Stimulated activated CD8-positive, alpha-beta memory T cell treated with anti-CD3 and anti-CD28 coated beads, Interleukin-12 subunit alpha, Interleukin-12 subunit beta, amount 100 ng/mL, for 24 hours (primary cell): Measurements from ENCODE around the gene PLSCR3.
"Not testable (repeated sequence)": the region's sequence is repeated elsewhere in the genome, so short reads cannot be mapped to it uniquely, and the experiment has no call there.

Source experiments
- DNase-seq: peaks from one replicate; pipeline ENCODE4 v3.0.0-alpha.2; 2020; ENCODE audit errors: extremely low read depth

PLSCR3 gene

DNA sequence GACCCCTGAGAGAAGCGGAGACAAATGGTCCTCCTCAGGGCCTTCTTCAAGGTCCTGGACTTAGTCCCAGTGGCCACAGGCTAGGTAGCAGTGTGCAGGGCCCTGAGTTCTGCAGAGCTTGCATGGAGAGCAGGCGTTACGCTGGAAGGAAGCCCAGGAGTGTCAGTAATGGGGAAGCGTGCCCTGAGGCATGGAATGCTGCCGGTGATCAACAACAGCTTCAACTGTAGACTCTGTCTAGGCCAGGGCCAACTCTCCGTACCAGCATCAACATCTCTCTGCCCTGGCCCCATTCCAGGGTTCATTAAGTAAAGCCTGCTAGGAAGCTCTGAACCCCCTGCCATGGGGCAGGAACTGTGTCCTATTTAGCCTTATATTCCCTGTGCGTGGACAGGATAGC lies 14.0 kb downstream of the PLSCR3 start:
- no peak for DNase-seq

DNA sequence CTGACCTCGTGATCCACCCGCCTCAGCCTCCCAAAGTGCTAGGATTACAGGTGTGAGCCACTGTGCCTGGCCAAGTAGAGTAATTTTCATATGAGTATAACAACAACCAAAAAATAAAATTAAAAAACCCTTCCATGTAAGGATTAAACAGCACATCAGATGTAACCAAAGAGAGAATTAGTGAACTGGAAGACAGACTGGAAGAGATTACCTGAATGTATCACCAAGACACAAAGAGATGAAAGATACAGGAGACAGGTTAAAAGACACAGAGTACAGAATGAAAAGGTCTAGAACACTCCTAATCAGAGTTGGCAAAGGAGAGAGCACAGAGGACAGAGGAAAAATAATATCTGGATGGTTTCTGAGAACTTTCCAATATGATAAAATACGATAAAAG lies 15.2 kb downstream of the PLSCR3 start:
- no peak for DNase-seq

DNA sequence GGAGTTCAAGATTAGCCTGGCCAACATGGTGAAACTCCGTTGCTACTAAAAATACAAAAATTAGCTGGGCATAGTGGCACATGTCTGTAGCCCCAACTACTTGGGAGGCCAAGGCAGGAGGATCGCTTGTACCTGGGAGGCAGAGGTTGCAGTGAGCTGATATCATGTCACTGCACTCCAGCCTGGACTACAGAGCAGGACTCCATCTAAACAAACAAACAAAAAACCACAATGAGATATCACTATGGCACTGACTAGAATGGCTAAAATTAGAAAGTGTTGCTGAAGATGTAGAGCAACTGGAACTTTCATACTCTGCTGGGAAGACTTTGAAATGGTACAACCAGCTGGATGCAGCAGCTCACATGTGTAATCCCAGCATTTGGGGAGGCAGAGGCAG lies 20.0 kb downstream of the PLSCR3 start:
- no peak for DNase-seq

DNA sequence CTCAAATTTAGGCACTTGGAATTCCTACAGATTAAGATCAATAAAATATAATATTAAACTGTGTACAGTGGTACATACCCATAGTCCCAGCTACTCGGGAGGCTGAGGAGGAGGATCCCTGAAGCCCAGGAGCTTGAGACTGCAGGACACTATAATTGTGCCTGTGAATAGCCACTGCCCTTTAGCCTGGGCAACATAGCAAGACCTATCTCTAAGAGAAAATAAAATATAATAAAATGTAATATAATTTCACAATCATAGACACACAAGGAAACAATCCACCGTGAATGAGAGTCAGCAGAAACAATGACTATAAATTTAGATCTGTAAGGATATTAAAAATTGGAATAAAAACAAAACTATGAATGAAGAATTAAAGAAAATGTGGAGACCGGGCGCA lies 23.5 kb downstream of the PLSCR3 start:
- DNase-seq: no peak

DNA sequence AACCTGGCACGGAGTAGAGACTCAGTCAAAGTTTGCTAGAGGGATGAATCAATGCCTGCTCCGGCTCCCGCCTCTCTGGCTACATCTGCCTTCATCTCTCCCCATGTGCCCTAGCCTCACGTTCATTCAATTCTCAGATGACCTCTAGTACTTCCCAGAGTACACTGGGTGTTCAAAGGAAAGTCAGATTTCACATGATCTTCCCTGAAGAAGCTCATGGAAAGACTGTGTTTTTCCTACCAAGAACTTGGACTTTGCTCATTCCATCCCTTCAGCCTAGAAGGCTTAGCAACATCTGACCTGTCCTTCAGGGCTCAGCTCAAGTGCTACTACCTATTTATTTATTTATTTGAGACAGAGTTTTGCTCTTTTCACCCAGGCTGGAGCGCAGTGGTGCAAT lies 24.5 kb downstream of the PLSCR3 start:
- no peak for DNase-seq

DNA sequence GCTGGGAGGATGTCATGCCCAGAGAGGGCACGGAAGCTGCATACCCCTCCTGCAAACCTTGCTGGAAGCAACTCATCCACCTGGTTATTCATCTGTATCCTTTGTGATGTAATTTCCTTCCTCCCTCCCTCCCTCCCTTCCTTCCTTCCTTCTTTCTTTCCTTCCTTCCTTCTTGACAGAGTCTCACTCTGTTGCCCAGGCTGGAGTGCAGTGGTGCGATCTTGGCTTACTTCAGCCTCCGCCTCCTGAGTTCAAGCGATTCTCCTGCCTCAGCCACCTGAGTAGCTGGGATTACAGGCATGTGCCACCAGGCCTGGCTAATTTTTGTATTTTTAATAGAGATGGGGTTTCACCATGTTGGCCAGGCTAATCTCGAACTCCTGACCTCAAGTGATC lies 25.7 kb downstream of the PLSCR3 start:
- not testable (repeated sequence) for DNase-seq

DNA sequence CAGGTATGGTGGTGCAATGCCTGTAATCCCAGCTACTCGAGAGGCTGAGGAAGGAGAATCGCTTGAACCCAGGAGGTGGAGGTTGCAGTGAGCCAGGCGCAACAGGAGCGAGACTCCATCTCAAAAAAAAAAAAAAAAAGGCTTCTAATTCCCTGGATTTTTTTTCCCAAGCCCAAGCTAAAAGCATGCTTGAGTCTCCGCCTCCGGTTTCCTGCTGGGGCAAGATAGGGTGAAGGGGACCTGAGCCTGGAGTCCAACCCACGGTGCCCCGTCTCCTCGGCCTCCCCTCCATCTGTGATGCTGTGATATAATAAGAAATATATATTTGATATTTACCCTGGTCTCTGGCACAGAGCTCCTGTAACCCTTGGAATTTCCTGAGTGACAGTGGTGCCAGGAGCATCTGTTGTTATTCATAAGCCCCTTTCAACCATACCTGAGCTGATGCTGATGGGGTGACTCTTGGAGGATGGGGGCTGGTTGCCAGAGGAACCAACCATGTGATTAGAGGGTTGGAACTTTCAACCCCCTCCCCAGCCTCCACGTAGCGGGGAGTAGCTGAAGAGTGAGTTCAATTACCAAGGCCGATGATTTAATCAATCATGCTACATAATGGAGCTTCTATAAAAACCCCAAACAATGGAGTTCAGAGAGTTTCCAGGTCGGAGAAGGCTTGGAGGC lies 26.3 kb downstream of the PLSCR3 start:
- no peak for DNase-seq

DNA sequence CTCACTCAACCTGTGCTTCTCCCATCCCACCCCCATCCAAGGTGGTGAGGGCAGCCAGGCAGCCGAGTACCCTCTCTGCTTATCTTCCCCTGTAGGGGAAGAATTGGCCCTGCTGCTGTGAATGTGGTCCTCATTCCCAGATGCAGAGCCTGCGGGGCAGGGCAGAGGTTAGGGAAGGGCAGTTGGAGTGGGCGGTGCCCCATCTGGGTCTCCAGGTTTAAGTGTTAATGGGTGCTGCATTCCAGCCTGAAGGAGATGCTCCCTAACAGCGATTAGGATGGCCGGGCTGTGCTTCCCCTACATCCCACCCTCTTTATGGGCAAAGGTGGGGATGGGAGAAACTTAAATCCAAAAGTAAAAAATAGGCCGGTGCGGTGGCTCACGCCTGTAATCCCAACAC lies 27.2 kb downstream of the PLSCR3 start:
- no peak for DNase-seq

DNA sequence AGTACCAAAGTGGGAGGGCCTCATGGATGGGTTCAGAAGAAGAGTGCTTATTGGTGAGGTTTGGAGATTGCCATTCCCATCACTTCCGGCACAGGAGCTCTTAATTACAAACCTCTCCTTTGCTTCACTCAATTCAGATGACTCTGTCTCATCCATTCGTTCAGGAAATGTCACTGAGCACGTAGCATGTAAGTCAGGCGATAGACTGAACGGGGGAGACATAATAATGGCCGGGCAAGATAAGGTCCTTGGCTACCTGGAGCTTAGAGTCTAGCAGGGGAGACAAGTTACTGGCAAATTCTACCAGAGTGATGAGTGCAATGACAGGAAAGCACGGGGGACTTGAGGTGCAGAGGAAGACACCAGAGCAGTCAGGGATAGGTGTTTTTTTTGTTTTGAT lies 28.4 kb downstream of the PLSCR3 start:
- not testable (repeated sequence) for DNase-seq

DNA sequence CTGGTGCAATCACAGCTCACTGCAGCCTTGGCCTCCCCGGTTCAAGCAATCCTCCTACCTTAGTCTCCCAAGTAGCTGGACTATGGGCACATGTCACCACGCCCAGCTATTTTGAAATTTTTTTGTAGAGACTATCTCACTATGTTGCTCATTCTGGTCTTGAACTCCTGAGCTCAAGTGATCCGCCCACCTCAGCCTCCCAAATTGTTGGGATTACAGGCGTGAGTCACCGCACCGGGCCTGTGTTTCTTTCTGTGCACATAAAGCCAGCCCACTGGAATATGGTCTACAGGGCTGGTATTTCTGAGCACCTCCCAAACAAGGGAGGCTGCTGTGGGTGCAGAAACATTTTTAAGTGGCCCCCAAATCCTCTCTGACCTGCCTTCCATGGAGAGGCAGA lies 31.0 kb downstream of the PLSCR3 start:
- DNase-seq: no peak

DNA sequence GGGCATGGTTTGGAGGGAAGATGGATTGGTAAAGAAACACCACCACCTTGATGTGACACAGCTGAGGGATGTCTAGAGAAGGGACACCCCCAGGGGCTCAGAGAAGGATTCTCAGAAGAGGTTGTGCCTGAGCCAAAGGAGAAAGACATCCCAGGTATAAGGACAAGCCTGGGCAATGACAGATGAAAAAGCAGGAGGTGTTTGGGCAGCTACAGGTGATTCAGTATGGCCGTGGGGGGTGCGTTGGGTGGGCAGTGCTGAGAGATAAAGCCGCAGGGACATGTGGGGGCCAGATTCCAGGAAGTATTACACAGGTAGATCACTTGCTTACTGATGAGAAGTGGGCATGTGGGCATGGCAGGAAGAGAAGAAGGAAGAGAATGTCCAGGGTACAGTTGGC lies 32.4 kb downstream of the PLSCR3 start:
- no peak for DNase-seq

DNA sequence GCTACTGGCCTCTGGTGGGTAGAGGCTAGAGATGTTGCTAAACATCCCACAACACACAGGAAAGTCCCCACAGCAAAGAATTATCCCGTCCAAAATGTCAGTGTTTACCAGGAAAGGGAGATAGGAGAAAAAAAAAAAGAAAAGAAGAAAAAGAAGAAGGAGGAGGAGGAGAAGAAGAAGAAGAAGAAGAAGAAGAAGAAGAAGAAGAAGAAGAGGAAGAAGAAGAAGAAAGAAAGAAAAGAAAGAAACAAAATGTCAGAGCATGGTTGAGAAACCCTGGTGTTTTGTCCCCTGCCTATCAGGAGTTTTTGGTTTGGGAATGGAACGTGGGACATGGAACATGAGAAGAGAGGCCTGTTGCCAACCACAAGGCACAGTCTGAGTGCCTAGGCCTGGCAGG lies 36.9 kb downstream of the PLSCR3 start:
- DNase-seq: no peak

DNA sequence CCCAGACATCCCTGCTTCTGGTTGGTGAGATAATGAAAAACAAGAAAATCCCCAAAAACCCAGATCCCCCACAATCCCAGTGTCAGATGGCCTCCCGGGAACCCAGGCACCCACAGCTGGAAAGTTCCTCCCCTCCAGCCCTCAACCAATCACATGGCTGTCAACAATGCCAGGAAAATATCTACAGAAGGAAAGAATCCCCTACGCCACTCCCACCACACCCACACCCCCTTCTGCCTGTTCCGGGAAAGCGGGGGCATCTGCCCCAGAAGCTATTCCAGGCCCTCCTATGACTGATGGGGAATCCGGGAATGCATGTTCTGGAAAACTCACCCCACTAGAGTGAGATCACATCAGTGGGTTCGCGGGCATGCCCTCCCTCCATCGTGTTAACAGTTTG lies 37.6 kb downstream of the PLSCR3 start:
- DNase-seq: no peak

DNA sequence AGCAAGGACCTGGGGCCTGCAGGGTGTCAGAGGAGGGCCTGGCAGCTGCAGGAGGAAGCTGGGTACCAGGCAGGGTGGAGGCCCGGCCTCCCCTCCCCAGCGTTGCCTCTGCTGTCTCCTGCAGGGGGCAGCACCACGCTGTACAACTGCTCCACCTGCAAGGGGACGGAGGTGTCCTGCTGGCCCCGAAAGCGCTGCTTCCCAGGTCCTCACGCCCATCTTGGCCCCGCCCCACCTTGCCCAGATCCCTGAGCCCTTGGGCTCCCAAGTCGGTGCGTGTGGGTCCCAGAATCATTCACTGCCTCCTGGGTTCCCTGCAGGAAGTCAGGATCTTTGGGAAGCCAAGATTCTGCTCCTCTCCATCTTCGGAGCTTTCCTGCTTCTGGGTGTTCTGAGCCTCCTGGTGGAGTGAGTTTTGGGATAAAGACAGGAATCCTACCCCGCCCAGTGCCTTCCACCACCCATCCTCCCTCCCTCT lies 38.2 kb downstream of the PLSCR3 start:
- DNase-seq: peak; percentile 53

DNA sequence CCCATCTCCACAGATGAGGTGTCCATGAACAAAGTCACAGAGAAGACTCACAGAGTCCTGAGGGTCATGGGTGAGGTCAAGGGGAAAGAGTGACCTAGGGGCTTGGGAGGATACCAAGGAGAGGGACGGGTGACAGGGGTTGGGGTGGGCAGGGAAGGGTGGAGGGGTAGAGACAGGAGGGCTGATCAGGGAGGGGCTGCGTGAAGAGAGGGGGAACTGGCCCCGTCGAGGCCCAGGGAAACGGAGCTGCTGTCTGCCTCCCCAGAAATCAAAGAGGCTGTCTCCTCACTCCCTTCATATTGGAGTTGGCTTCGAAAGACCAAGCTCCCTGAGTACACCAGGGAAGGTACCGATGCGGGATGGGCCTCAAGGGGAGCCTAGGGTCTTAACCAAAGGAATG lies 38.8 kb downstream of the PLSCR3 start:
- no peak for DNase-seq

DNA sequence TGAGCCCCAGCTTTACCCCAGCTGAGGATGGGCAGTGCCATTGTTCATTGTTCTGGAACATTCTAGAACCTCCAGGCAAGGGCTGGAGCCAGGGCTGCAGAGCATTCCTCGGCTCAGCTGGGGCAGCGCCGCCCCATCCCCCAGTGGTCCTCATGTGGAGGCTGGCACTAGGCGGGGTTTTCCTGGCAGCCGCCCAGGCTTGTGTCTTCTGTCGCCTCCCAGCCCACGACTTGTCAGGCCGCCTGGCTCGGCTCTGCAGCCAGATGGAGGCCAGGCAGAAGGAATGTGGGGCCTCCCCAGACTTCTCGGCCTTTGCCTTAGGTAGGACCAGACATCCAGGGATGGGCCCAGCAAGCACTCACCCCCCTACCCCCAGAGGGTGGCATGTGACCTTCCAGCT lies 39.3 kb downstream of the PLSCR3 start, which contains the start of gene TMEM95:
TSS of gene TMEM95 (plus strand) at position 104 of the 400 bp plus-strand sequence. CDS start at position 153, 49 bp downstream.
- DNase-seq: no peak

DNA sequence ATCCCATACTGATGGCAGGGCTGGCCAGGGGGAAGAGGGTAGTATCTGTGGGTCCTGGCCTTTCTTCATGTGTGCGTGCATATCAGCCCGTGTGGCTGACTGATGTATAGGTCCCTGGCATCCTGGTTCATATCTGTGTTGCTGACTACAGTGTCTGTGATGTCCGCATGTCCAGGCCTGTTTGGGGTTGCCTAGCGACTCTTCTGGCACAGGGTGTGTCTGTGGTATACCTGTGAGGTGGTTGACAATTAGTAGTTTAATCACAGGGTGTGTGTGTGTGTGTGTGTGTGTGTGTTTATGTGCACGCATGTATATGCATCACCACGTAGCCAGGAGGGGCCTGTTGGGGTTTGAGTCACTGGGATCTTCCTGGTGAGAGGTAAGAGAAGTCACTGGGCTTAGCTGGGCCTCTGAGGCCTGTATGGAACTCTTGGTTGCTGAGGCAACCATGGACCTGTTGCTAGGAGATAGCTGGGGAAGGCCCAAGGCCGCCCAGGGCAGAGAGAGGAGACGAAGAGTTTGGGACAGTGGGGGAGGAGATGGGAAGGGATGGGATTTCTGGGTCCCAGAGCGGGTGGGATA lies 40.0 kb downstream of the PLSCR3 start:
- DNase-seq: no peak

DNA sequence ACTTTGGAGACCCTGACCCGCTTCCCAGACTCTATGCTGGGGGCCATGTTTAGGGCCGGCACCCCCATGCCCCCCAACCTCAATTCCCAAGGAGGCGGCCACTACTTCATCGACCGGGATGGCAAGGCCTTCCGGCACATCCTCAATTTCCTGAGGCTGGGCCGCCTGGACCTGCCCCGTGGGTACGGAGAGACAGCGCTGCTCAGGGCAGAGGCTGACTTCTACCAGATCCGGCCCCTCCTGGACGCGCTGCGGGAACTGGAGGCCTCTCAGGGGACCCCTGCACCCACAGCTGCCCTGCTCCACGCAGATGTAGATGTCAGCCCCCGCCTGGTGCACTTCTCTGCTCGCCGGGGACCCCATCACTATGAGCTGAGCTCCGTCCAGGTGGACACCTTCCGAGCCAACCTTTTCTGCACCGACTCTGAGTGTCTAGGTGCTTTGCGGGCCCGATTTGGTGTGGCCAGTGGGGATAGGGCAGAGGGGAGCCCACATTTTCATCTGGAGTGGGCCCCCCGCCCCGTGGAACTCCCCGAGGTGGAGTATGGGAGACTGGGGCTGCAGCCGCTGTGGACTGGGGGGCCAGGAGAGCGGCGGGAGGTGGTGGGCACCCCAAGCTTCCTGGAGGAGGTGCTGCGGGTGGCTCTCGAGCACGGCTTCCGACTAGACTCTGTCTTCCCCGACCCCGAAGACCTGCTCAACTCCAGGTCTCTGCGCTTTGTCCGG lies 41.3 kb downstream of the PLSCR3 start:
- DNase-seq: no peak

DNA sequence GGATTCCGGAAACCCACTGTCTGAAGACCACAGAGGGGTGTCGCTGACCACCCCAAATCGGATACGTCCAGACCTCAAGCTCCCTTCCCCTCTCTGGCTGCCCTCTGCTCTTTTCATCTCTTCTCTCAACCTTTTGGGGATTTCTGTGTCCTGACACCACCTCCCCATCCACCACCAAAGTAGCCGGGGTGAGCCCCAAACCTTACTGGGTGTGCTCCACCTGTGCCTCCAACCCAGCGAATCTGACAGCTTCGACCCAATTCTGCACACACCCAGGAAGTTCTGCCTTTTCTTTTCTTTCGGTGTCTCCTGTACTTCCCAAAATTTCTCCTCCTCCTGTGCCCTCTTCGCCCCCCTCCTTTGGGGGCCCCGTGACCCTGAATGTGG lies 41.8 kb downstream of the PLSCR3 start:
- no peak for DNase-seq

DNA sequence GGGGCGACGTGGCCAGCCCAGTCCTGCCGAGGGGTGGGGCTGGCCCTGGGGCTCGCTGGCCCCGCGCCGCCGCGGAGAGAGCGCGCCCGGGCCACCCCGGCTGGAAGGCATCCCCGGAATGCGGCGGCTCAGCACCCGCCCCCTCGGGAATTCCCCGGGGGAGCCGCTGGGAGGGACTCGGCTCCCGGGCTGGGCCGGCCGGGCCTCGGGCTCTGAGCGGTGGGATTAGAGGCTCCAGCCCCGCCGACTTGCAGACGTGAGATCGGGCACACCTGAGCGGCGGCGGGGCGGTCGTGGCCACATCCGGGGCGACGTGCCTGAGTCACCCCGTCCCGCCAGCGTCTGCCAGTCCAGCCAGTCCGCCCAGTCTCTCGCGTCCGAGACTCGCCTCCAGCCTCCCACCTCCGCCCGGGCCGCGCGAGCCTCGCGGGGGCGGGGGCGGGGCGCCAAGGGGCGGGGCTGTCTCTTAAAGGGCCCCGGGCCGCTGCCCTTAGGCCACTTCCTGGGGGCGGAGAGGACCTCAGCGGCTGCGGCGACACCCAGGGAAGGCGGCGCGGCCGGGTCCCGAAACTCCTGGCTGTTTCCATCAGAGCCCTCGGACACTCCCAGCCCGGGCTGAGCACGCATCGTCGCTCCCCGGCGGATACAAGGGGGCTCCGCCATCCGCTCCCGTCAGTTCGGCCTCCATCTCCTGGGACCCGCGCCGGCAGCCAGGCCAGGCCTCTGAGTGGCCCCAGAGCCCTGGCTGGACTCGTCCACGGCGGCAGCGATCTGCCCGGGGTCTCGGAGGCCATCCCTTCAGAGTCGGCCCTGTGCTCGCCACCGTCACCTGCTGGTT lies 42.4 kb downstream of the PLSCR3 start, which contains the start of gene KCTD11:
TSS of gene KCTD11 (plus strand) at position 498 of the 838 bp plus-strand sequence.
- no peak for DNase-seq

DNA sequence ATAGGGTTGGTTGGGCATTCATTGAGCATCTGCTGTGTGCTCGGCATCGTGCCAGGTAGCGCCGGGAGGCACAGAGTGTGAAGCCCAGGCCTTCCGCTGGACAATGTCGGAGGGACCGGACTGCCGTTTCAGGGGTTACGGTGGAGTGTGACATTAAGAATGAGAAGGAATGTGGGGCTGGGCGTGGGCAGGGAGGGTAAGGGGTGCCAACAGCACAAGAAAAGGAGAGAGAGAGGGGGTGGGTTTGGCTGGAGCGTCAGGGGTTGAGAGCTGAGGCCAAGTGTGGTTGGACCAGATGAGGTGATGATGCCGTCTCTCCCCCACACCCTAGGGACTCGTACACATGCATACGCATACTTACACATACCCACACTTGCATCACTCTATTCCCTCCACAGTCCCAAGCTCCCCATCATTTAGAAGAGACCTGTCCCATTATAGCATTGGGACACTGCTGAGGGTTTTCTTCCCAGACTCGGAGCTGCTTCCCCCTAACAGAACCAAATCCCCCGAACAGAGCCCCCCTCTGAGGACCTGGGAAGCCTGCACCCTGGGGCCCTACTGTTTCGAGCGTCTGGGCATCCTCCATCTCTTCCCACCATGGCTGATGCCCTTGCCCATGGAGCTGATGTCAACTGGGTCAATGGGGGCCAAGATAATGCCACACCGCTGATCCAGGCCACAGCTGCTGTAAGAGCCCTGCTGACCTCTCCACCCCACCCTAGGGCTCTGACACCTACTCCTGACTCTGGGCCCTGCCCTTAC lies 45.7 kb downstream of the PLSCR3 start:
- DNase-seq: no peak
